Neural cell (in vitro differentiated cells): ENCODE results near the gene GLUL. TPM values are rescaled to one million over a fixed set of nuclear protein-coding genes. Genes with fewer than 3 reads are reported as not detected.

Experiments
- H2AFZ ChIP-seq: fragments of 200-600, 300-800 bp; sonication (generic), shearing (Covaris generic); 2 replicates; pipeline ENCODE4 v1.6.0; 2014; ENCODE audit warnings: low read depth, mild to moderate bottlenecking, antibody characterized with exemption, low read length, moderate library complexity
- H3F3A ChIP-seq: fragments of 200-600 bp; shearing (Covaris generic); 2 replicates; pipeline ENCODE4 v1.6.1; 2016; ENCODE audit warnings: mild to moderate bottlenecking, moderate library complexity, mixed read lengths, antibody characterized with exemption, low read length; ENCODE audit not compliant: insufficient read depth, poor library complexity, severe bottlenecking
- H3K27ac ChIP-seq: fragments of 200-600, 300-800 bp; sonication (generic), shearing (Covaris generic); 2 replicates; pipeline ENCODE4 v1.5.1; 2014; ENCODE audit warnings: mild to moderate bottlenecking, low read length, moderate library complexity
- H3K27me3 ChIP-seq: fragments of 300-800, 200-600 bp; sonication (generic), shearing (Covaris generic); 2 replicates; pipeline ENCODE4 v1.6.0; 2014; ENCODE audit warnings: mild to moderate bottlenecking, low read depth, low read length, moderate library complexity; ENCODE audit not compliant: insufficient read depth
- H3K36me3 ChIP-seq: fragments of 300-800, 200-600 bp; sonication (generic), shearing (Covaris generic); 2 replicates; pipeline ENCODE4 v1.5.1; 2014; ENCODE audit warnings: mild to moderate bottlenecking, antibody characterized with exemption, low read length, moderate library complexity; ENCODE audit not compliant: insufficient read depth
- H3K4me2 ChIP-seq: fragments of 300-800, 200-600 bp; sonication (generic), shearing (Covaris generic); 2 replicates; pipeline ENCODE4 v1.6.0; 2014; ENCODE audit warnings: mild to moderate bottlenecking, low read length
- H3K4me3 ChIP-seq: fragments of 300-800, 200-600 bp; sonication (generic), shearing (Covaris generic); 2 replicates; pipeline ENCODE4 v1.5.1; 2014; ENCODE audit warnings: mild to moderate bottlenecking, low read length, moderate library complexity
- H3K79me2 ChIP-seq: fragments of 200-600 bp; shearing (Covaris generic); replicated peaks from 2 replicates; pipeline ENCODE4 v1.6.0; 2014; ENCODE audit warnings: mild to moderate bottlenecking, low read length, moderate library complexity; ENCODE audit not compliant: insufficient read depth
- H3K9ac ChIP-seq: fragments of 300-800, 200-600 bp; sonication (generic), shearing (Covaris generic); 2 replicates; pipeline ENCODE4 v1.6.1; 2016; ENCODE audit warnings: mild to moderate bottlenecking, low read length, mixed read lengths
- H3K9me2 ChIP-seq: fragments of 200-600 bp; shearing (Covaris generic); 2 replicates; pipeline ENCODE4 v1.6.1; 2016; ENCODE audit warnings: mild to moderate bottlenecking, low read length, mixed read lengths; ENCODE audit not compliant: insufficient read depth
- H3K9me3 ChIP-seq: fragments of 200-600, 300-800 bp; sonication (generic), shearing (Covaris generic); 2 replicates; pipeline ENCODE4 v1.6.1; 2016; ENCODE audit warnings: mild to moderate bottlenecking, mixed run types, low read length, moderate library complexity, mixed read lengths
- H4K20me1 ChIP-seq: fragments of 200-600 bp; shearing (Covaris generic); 2 replicates; pipeline ENCODE4 v1.6.1; 2016; ENCODE audit warnings: mild to moderate bottlenecking, mixed run types; ENCODE audit not compliant: insufficient read depth
- CTCF ChIP-seq: fragments of 450-650 bp; IDR thresholded peaks from 2 replicates; pipeline ENCODE4 v1.5.1; 2014; ENCODE audit warnings: antibody characterized with exemption, mild to moderate bottlenecking, moderate library complexity; ENCODE audit not compliant: poor library complexity, severe bottlenecking
- EP300 ChIP-seq: fragments of 450-650 bp; conservative IDR thresholded peaks from 2 replicates; pipeline ENCODE4 v1.6.1; 2014; ENCODE audit warnings: antibody characterized with exemption, mild to moderate bottlenecking, moderate library complexity; ENCODE audit not compliant: poor library complexity, severe bottlenecking
- EZH2 ChIP-seq: fragments of 200-600, 300-800 bp; shearing (Covaris generic), sonication (generic); IDR thresholded peaks from 2 replicates; pipeline ENCODE4 v1.6.1; 2014; ENCODE audit warnings: antibody characterized with exemption, low read length, borderline replicate concordance, mild to moderate bottlenecking; ENCODE audit not compliant: insufficient read depth, poor library complexity, severe bottlenecking
- MXI1 ChIP-seq: fragments of 450-650 bp; conservative IDR thresholded peaks from 2 replicates; pipeline ENCODE4 v1.6.1; 2014; ENCODE audit warnings: antibody characterized with exemption, mild to moderate bottlenecking; ENCODE audit not compliant: poor library complexity, severe bottlenecking
- POLR2AphosphoS5 ChIP-seq: IDR thresholded peaks from 2 replicates; pipeline ENCODE4 v1.6.1; 2012
- RAD21 ChIP-seq: fragments of 450-650 bp; conservative IDR thresholded peaks from 2 replicates; pipeline ENCODE4 v1.6.1; 2014; ENCODE audit warnings: antibody characterized with exemption, mild to moderate bottlenecking, moderate library complexity
- REST ChIP-seq: IDR thresholded peaks from 2 replicates; pipeline ENCODE4 v1.6.1; 2012; ENCODE audit warnings: borderline replicate concordance
- SMC3 ChIP-seq: fragments of 450-650 bp; conservative IDR thresholded peaks from 2 replicates; pipeline ENCODE4 v1.6.1; 2014; ENCODE audit warnings: antibody characterized with exemption, mild to moderate bottlenecking, moderate library complexity; ENCODE audit not compliant: poor library complexity
- TAF1 ChIP-seq: IDR thresholded peaks from 2 replicates; pipeline ENCODE4 v1.6.1; 2012; ENCODE audit warnings: low read depth
- polyA plus RNA-seq: library from polyadenylated mRNA; depleted of rRNA; stranded (reverse); fragments of >200 nt; gene quantifications from 2 replicates; pipeline ENCODE4 v1.2.3, GENCODE V29; 2014

Gene GLUL
- polyA plus RNA-seq, 1 donor from 2014 or later = 219 TPM

- TF ChIP-seq TAF1 (no peak), POLR2AphosphoS5 (no peak)
Measured at GRCh38 chr1:182391028-182391361, 595 bp downstream of the GLUL start (continued).

- TF ChIP-seq POLR2AphosphoS5 (no peak), MXI1 (peak; percentile 29)
- Histone ChIP-seq H3K9me3 (no peaks in the 10 kb centered on the region), H3K27me3 (no peaks in the 10 kb centered on the region), H3F3A (no peaks in the 10 kb centered on the region), H3K36me3 (peaks cover 11% of the 10 kb centered on the region), H3K4me2 (peak overlapping the region; percentile 86), H3K4me3 (peak overlapping the region; percentile 98), H4K20me1 (peaks cover 27% of the 10 kb centered on the region), H2AFZ (no peak overlapping the region), H3K27ac (no peak overlapping the region), H3K9me2 (no peaks in the 10 kb centered on the region), H3K9ac (peak overlapping the region; percentile 94), H3K79me2 (peaks cover 46% of the 10 kb centered on the region)
Measured at GRCh38 chr1:182389619-182390047, 2.0 kb downstream of the GLUL start.

- no peak for TF ChIP-seq POLR2AphosphoS5
- no peak for TF ChIP-seq SMC3
- Histone ChIP-seq H3K36me3 (peaks cover 11% of the 10 kb centered on the region), H3K9me2 (no peaks in the 10 kb centered on the region), H3K9me3 (no peaks in the 10 kb centered on the region), H3K79me2 (peaks cover 46% of the 10 kb centered on the region), H2AFZ (no peak overlapping the region), H3F3A (no peaks in the 10 kb centered on the region), H4K20me1 (peaks cover 27% of the 10 kb centered on the region), H3K27ac (no peak overlapping the region), H3K4me2 (peak overlapping the region; percentile 86), H3K4me3 (peak overlapping the region; percentile 98), H3K27me3 (no peaks in the 10 kb centered on the region), H3K9ac (no peak overlapping the region)
Measured at GRCh38 chr1:182388392-182389134, 3.0 kb downstream of the GLUL start.

- Histone ChIP-seq H3K9me3 (no peaks in the 10 kb centered on the region), H3K9me2 (no peaks in the 10 kb centered on the region), H3K36me3 (peaks cover 11% of the 10 kb centered on the region), H3K27me3 (no peaks in the 10 kb centered on the region), H4K20me1 (peaks cover 27% of the 10 kb centered on the region), H3K27ac (no peak overlapping the region), H3K4me2 (no peak overlapping the region), H2AFZ (no peak overlapping the region), H3K79me2 (peaks cover 46% of the 10 kb centered on the region), H3K4me3 (peak overlapping the region; percentile 98), H3F3A (no peaks in the 10 kb centered on the region), H3K9ac (no peak overlapping the region)
- TF ChIP-seq EP300 (no peak), TAF1 (no peak), RAD21 (no peak), EZH2 (no peak), REST (no peak), SMC3 (no peak), POLR2AphosphoS5 (no peak), MXI1 (no peak), CTCF (no peak)
Measured at GRCh38 chr1:182387566-182387965, 4.0 kb downstream of the GLUL start.
